NOMO-1 treated with DMSO at 0.1 percent for 48 hours (cell line): ENCODE measurements around the gene SYT6.

Experiments used
- DNase-seq: peaks from one replicate; lab custom pipeline; 2025; ENCODE audit not compliant: unreplicated experiment; lab: John Stamatoyannopoulos, UW

The SYT6 gene

GRCh38 chr1:114154963-114155322, 1.3 kb upstream of the SYT6 start:
- peak; percentile 22 for DNase-seq

GRCh38 chr1:114154146-114154962, 685 bp upstream of the SYT6 start:
- no peak for DNase-seq

GRCh38 chr1:114152508-114153260, 985 bp downstream of the SYT6 start:
- DNase-seq, result no peak

- DNase-seq, result no peak
Observed at GRCh38 chr1:114152089-114152507, 1.6 kb downstream of the SYT6 start.

GRCh38 chr1:114150016-114150415, 3.7 kb downstream of the SYT6 start:
- DNase-seq, result no peak

GRCh38 chr1:114149211-114149610, 4.5 kb downstream of the SYT6 start:
- no peak for DNase-seq

- DNase-seq, result no peak
Observed at GRCh38 chr1:114145504-114146151, 8.0 kb downstream of the SYT6 start.

GRCh38 chr1:114144016-114144415, 9.7 kb downstream of the SYT6 start:
- DNase-seq, result peak; percentile 23

- DNase-seq, result no peak
Observed at GRCh38 chr1:114139540-114139939, 14.1 kb downstream of the SYT6 start.

- no peak for DNase-seq
Observed at GRCh38 chr1:114137497-114137896, 16.2 kb downstream of the SYT6 start.

GRCh38 chr1:114135786-114136185, 17.9 kb downstream of the SYT6 start:
- DNase-seq, result no peak

GRCh38 chr1:114134518-114134917, 19.2 kb downstream of the SYT6 start:
- DNase-seq, result no peak

GRCh38 chr1:114133129-114133528, 20.5 kb downstream of the SYT6 start:
- DNase-seq, result no peak

- peak; percentile 33 for DNase-seq
Observed at GRCh38 chr1:114131526-114132220, 22.0 kb downstream of the SYT6 start.

- peak; percentile 77 for DNase-seq
Observed at GRCh38 chr1:114130846-114131525, 22.7 kb downstream of the SYT6 start.

- no peak for DNase-seq
Observed at GRCh38 chr1:114130213-114130612, 23.5 kb downstream of the SYT6 start.

- DNase-seq, result no peak
Observed at GRCh38 chr1:114128293-114128692, 25.4 kb downstream of the SYT6 start.

GRCh38 chr1:114126261-114127095, 27.2 kb downstream of the SYT6 start:
- DNase-seq, result peak; percentile 87

GRCh38 chr1:114124644-114125043, 29.0 kb downstream of the SYT6 start:
- no peak for DNase-seq
